Measurements from ENCODE around the gene HS6ST2. TPM values are rescaled to one million over a fixed set of nuclear protein-coding genes. Genes with fewer than 3 reads are reported as not detected.

Gene HS6ST2
- total RNA-seq, 2 donors from 2014 or later: 0.85 to 2.0 TPM

- H3K27ac ChIP-seq: peak overlapping the region; percentile 52
- no peak for TF ChIP-seq CTCF (IDR thresholded peaks at IDR 0.05)
- H3K4me1 ChIP-seq: no peaks in the 10 kb centered on the region
- no peak overlapping the region for H3K4me3 ChIP-seq
- H3K36me3 ChIP-seq: no peaks in the 10 kb centered on the region
- no peaks in the 10 kb centered on the region for H3K27me3 ChIP-seq
- no peaks in the 10 kb centered on the region for H3K9me3 ChIP-seq
- H3K9ac ChIP-seq (ENCODE audit: low read depth in 2 of 2, low read length in 2 of 2): no peak overlapping the region
- intact Hi-C loops (cut with DNase I): no loop called here
- DNase-seq: peak; percentile 19
Measured at GRCh38 chrX:132821974-132822633, 136.3 kb downstream of the HS6ST2 start.

- no peak overlapping the region for H3K4me3 ChIP-seq
- H3K36me3 ChIP-seq: no peaks in the 10 kb centered on the region
- DNase-seq: no peak
- H3K9ac ChIP-seq (ENCODE audit: low read depth in 2 of 2, low read length in 2 of 2): no peak overlapping the region
- no peaks in the 10 kb centered on the region for H3K27me3 ChIP-seq
- intact Hi-C loops (cut with DNase I): no loop called here
- no peak for TF ChIP-seq CTCF (IDR thresholded peaks at IDR 0.05)
- no peak overlapping the region for H3K27ac ChIP-seq
- no peaks in the 10 kb centered on the region for H3K9me3 ChIP-seq
- H3K4me1 ChIP-seq: no peaks in the 10 kb centered on the region
Measured at GRCh38 chrX:132820675-132821074, 137.8 kb downstream of the HS6ST2 start.

GRCh38 chrX:132819711-132820264, 138.6 kb downstream of the HS6ST2 start:
- intact Hi-C loops (cut with DNase I): no loop called here
- no peak for TF ChIP-seq CTCF (IDR thresholded peaks at IDR 0.05)
- Histone ChIP-seq H3K9me3 (no peaks in the 10 kb centered on the region), H3K36me3 (no peaks in the 10 kb centered on the region), H3K27me3 (no peaks in the 10 kb centered on the region), H3K4me1 (no peaks in the 10 kb centered on the region), H3K27ac (no peak overlapping the region), H3K9ac (ENCODE audit: low read depth in 2 of 2, low read length in 2 of 2) (no peak overlapping the region), H3K4me3 (no peak overlapping the region)
- no peak for DNase-seq

GRCh38 chrX:132818638-132819037, 139.8 kb downstream of the HS6ST2 start:
- H3K27ac ChIP-seq: no peak overlapping the region
- H3K27me3 ChIP-seq: no peaks in the 10 kb centered on the region
- no peak overlapping the region for H3K4me3 ChIP-seq
- H3K9ac ChIP-seq (ENCODE audit: low read depth in 2 of 2, low read length in 2 of 2): no peak overlapping the region
- no peaks in the 10 kb centered on the region for H3K36me3 ChIP-seq
- no peak for TF ChIP-seq CTCF (IDR thresholded peaks at IDR 0.05)
- intact Hi-C loops (cut with DNase I): no loop called here
- H3K9me3 ChIP-seq: no peaks in the 10 kb centered on the region
- DNase-seq: no peak
- no peaks in the 10 kb centered on the region for H3K4me1 ChIP-seq

- H3K4me1 ChIP-seq: no peaks in the 10 kb centered on the region
- no peak for DNase-seq
- no peak overlapping the region for H3K4me3 ChIP-seq
- intact Hi-C loops (cut with DNase I): no loop called here
- H3K36me3 ChIP-seq: no peaks in the 10 kb centered on the region
- no peaks in the 10 kb centered on the region for H3K27me3 ChIP-seq
- H3K9me3 ChIP-seq: no peaks in the 10 kb centered on the region
- TF ChIP-seq CTCF (IDR thresholded peaks at IDR 0.05): no peak
- H3K27ac ChIP-seq: no peak overlapping the region
- no peak overlapping the region for H3K9ac ChIP-seq (ENCODE audit: low read depth in 2 of 2, low read length in 2 of 2)
Measured at GRCh38 chrX:132815643-132816042, 142.8 kb downstream of the HS6ST2 start.
